Fibroblast of peridontal ligament (primary cell): ENCODE data around the gene HPGDS.
"Not testable (repeated sequence)": the region's sequence is repeated elsewhere in the genome, so short reads cannot be mapped to it uniquely, and the experiment has no call there.

Experiments used
- DNase-seq: peaks from one replicate; pipeline ENCODE4 v3.0.0-alpha.2; 2010; ENCODE audit errors: extremely low read depth

The HPGDS gene

GRCh38 chr4:94325835-94326234 lies 16.8 kb downstream of the HPGDS start:
- DNase-seq = no peak

- DNase-seq = not testable (repeated sequence)
These were observed 22.7 kb downstream of the HPGDS start for GRCh38 chr4:94319927-94320326.

- no peak for DNase-seq
These were observed 35.3 kb downstream of the HPGDS start for GRCh38 chr4:94307231-94307871.

GRCh38 chr4:94306713-94307112 lies 35.9 kb downstream of the HPGDS start:
- DNase-seq = no peak

- DNase-seq = peak; percentile 54
These were observed 37.0 kb downstream of the HPGDS start for GRCh38 chr4:94305466-94306225.

- peak; percentile 65 for DNase-seq
These were observed 38.2 kb downstream of the HPGDS start for GRCh38 chr4:94304365-94304971.

GRCh38 chr4:94302191-94302590 lies 40.4 kb downstream of the HPGDS start:
- DNase-seq = peak; percentile 11

- DNase-seq = no peak
These were observed 43.8 kb downstream of the HPGDS start for GRCh38 chr4:94298725-94299252.

GRCh38 chr4:94295473-94295872 lies 47.2 kb downstream of the HPGDS start:
- not testable (repeated sequence) for DNase-seq

- not testable (repeated sequence) for DNase-seq
These were observed 48.7 kb downstream of the HPGDS start for GRCh38 chr4:94293981-94294380.

- DNase-seq = no peak
These were observed 52.4 kb downstream of the HPGDS start for GRCh38 chr4:94290245-94290644.

GRCh38 chr4:94285666-94286065 lies 57.0 kb downstream of the HPGDS start:
- DNase-seq = no peak

GRCh38 chr4:94284889-94285288 lies 57.7 kb downstream of the HPGDS start:
- no peak for DNase-seq

- no peak for DNase-seq
These were observed 63.9 kb downstream of the HPGDS start for GRCh38 chr4:94278781-94279180.

GRCh38 chr4:94277534-94277933 lies 65.1 kb downstream of the HPGDS start:
- DNase-seq = peak; percentile 14

GRCh38 chr4:94276204-94276603 lies 66.4 kb downstream of the HPGDS start:
- no peak for DNase-seq

- peak; percentile 29 for DNase-seq
These were observed 67.7 kb downstream of the HPGDS start for GRCh38 chr4:94274912-94275311.

- DNase-seq = no peak
These were observed 71.4 kb downstream of the HPGDS start for GRCh38 chr4:94271248-94271647.

- DNase-seq = no peak
These were observed 75.6 kb downstream of the HPGDS start for GRCh38 chr4:94267037-94267436.

- no peak for DNase-seq
These were observed 80.2 kb downstream of the HPGDS start for GRCh38 chr4:94262163-94263016.

- DNase-seq = peak; percentile 12
These were observed 85.8 kb downstream of the HPGDS start for GRCh38 chr4:94256828-94257227.
